HCT116 (cell line): ENCODE measurements around the gene ATP1A4. TPM values are rescaled to one million over a fixed set of nuclear protein-coding genes. Genes with fewer than 3 reads are reported as not detected.

ENCODE experiments used
- ATAC-seq: fragments of 200-7000 bp; cut with Tn5 transposase; 2 replicates; pipeline ENCODE4 v1.9.1; 2020; ENCODE audit warnings: mild to moderate bottlenecking, moderate library complexity
- BruUV-seq: library from RNA; stranded (reverse); fragments of 400-500 nt; replicated peaks from 2 replicates; lab custom pipeline; 2021; lab: Mats Ljungman, UMichigan
- CTCF ChIA-PET: fragments of 300-600 bp; sonication (Branson Sonifier 250); formaldehyde crosslinking; loops from one replicate; lab custom pipeline; 2021; ENCODE audit warnings: antibody characterized with exemption; lab: Charles Lee
- POLR2A ChIA-PET: fragments of 300-600, 350-600 bp; sonication (Branson Sonifier 250); formaldehyde crosslinking; loops from one replicate; lab custom pipeline; 2021; ENCODE audit warnings: antibody characterized with exemption; lab: Charles Lee
- RAD21 ChIA-PET, 2 experiments: fragments of 300-600 bp; sonication (Branson Sonifier 250); formaldehyde crosslinking; loops; one replicate each; lab custom pipeline; 2023; ENCODE audit warnings: low total read pairs in 2 of 2; ENCODE audit not compliant: uncharacterized antibody in 2 of 2, unreplicated experiment in 2 of 2, low non-redundant PET in 1 of 2; lab: Charles Lee
- DNase-seq: peaks from one replicate; pipeline ENCODE4 v3.0.0-alpha.2; 2010; ENCODE audit warnings: low read depth, low spot score
- H2AFZ ChIP-seq: fragments of 200-600 bp; shearing (Covaris generic), sonication (generic); 2 replicates; pipeline ENCODE4 v1.6.1; 2017; ENCODE audit warnings: low read depth, mixed run types, mixed read lengths, antibody characterized with exemption, low read length; ENCODE audit not compliant: poor library complexity, severe bottlenecking
- H3K27ac ChIP-seq: 2 replicates; pipeline ENCODE4 v1.5.1; 2012; ENCODE audit warnings: low read depth, low read length
- H3K27me3 ChIP-seq: fragments of 200-600 bp; sonication (generic); 2 replicates; pipeline ENCODE4 v1.6.1; 2016; ENCODE audit warnings: mixed run types, low read length, mixed read lengths; ENCODE audit not compliant: insufficient read depth
- H3K36me3 ChIP-seq, 2 experiments: fragments of 200-500 bp in 1 of 2; fragments of 200-600 bp in 1 of 2; sonication (Bioruptor generic) in 1 of 2; sonication (generic) in 1 of 2; 2 replicates each; pipeline versions ENCODE4 v1.5.1 to v1.6.1; 2014 to 2016; ENCODE audit warnings: low read length in 2 of 2, inconsistent platforms in 1 of 2, mixed read lengths in 1 of 2, mixed run types in 1 of 2; ENCODE audit not compliant: insufficient read depth in 2 of 2, control insufficient read depth in 1 of 2
- H3K4me1 ChIP-seq, 2 experiments: fragments of 200-600 bp in 1 of 2; sonication (generic) in 1 of 2; 2 replicates each; pipeline versions ENCODE4 v1.5.1 to v1.6.1; 2012 to 2017; ENCODE audit warnings: low read length in 2 of 2, inconsistent platforms in 1 of 2, mild to moderate bottlenecking in 1 of 2, mixed read lengths in 1 of 2, mixed run types in 1 of 2, moderate library complexity in 1 of 2; ENCODE audit not compliant: insufficient read depth in 2 of 2, control insufficient read depth in 1 of 2
- H3K4me2 ChIP-seq: fragments of 200-600 bp; sonication (generic); 2 replicates; pipeline ENCODE4 v1.6.1; 2017; ENCODE audit warnings: mixed run types, low read length, mixed read lengths
- H3K4me3 ChIP-seq, 2 experiments: fragments of 200-600 bp in 1 of 2; sonication (generic) in 1 of 2; replicated peaks in 1 of 2; 2 replicates each; pipeline ENCODE4 v1.5.1; 2011 to 2016; ENCODE audit warnings: low read length in 2 of 2, control low read depth in 1 of 2, low read depth in 1 of 2, mild to moderate bottlenecking in 1 of 2, mixed read lengths in 1 of 2, mixed run types in 1 of 2
- H3K79me2 ChIP-seq: fragments of 200-600 bp; sonication (generic); 2 replicates; pipeline ENCODE4 v1.6.1; 2017; ENCODE audit warnings: mild to moderate bottlenecking, mixed run types, low read length, moderate library complexity, mixed read lengths; ENCODE audit not compliant: insufficient read depth
- H3K9ac ChIP-seq: fragments of 200-600 bp; sonication (generic); 2 replicates; pipeline ENCODE4 v1.6.1; 2016; ENCODE audit warnings: low read length, mixed read lengths
- H3K9me2 ChIP-seq: fragments of 200-600 bp; sonication (generic), shearing (Covaris generic); 2 replicates; pipeline ENCODE4 v1.6.1; 2017; ENCODE audit warnings: mixed run types, mild to moderate bottlenecking, moderate library complexity; ENCODE audit not compliant: insufficient read depth
- H3K9me3 ChIP-seq, 2 experiments: fragments of 200-500 bp in 1 of 2; fragments of 200-600 bp in 1 of 2; sonication (Bioruptor generic) in 1 of 2; sonication (generic) in 1 of 2; 2 replicates each; pipeline ENCODE4 v1.6.1; 2014 to 2017; ENCODE audit warnings: low read length in 2 of 2, mixed read lengths in 2 of 2, inconsistent platforms in 1 of 2, low read depth in 1 of 2, mild to moderate bottlenecking in 1 of 2, mixed run types in 1 of 2, moderate library complexity in 1 of 2; ENCODE audit not compliant: control insufficient read depth in 1 of 2, insufficient read depth in 1 of 2
- H4K20me1 ChIP-seq: fragments of 200-600 bp; sonication (generic), shearing (Covaris generic); 2 replicates; pipeline ENCODE4 v1.6.1; 2017; ENCODE audit warnings: mixed run types, mild to moderate bottlenecking, moderate library complexity; ENCODE audit not compliant: insufficient read depth
- EGR1 ChIP-seq: IDR thresholded peaks from 2 replicates; pipeline ENCODE4 v1.6.1; 2012; ENCODE audit warnings: low read depth
- ELF1 ChIP-seq: IDR thresholded peaks from 2 replicates; pipeline ENCODE4 v1.6.1; 2012; ENCODE audit warnings: low read depth, borderline replicate concordance
- EZH2phosphoT487 ChIP-seq: fragments of 200-600 bp; IDR thresholded peaks from 2 replicates; pipeline ENCODE4 v1.6.1; 2018; ENCODE audit warnings: antibody characterized with exemption, borderline replicate concordance
- FOSL1 ChIP-seq: IDR thresholded peaks from 2 replicates; pipeline ENCODE4 v1.6.1; 2012; ENCODE audit warnings: low read depth
- POLR2A ChIP-seq: IDR thresholded peaks from 2 replicates; pipeline ENCODE4 v1.7.0; 2011; ENCODE audit warnings: borderline replicate concordance; ENCODE audit not compliant: insufficient read depth, insufficient read length; ENCODE audit errors: extremely low read depth
- POLR2AphosphoS5 ChIP-seq: IDR thresholded peaks from 2 replicates; pipeline ENCODE4 v1.6.1; 2011; ENCODE audit warnings: mild to moderate bottlenecking, low read depth, low read length, moderate library complexity
- TCF7L2 ChIP-seq: IDR thresholded peaks from 2 replicates; pipeline ENCODE4 v1.7.0; 2011; ENCODE audit warnings: borderline replicate concordance, inconsistent platforms; ENCODE audit not compliant: insufficient read depth, insufficient read length; ENCODE audit errors: extremely low read depth
- ZFX ChIP-seq: fragments of 450-650 bp; IDR thresholded peaks from 2 replicates; pipeline ENCODE4 v1.6.1; 2017
- ZNF274 ChIP-seq: fragments of 200-500 bp; sonication (Bioruptor generic); IDR thresholded peaks from 2 replicates; pipeline ENCODE4 v1.6.1; 2014; ENCODE audit warnings: mild to moderate bottlenecking, low read depth, low read length, inconsistent platforms
- intact Hi-C: fragments of 100-400 bp; cut with micrococcal nuclease; formaldehyde crosslinking; loops from 2 replicates; pipeline ENCODE4 v1.10.0; 2022
- total RNA-seq: library from RNA; stranded (reverse); gene quantifications from one replicate; pipeline ENCODE4 v1.2.1, GENCODE V29; 2021; ENCODE audit not compliant: unreplicated experiment
- TF ChIP-seq, protein P1 (sequence below): IDR thresholded peaks from 2 replicates; pipeline ENCODE4 v1.6.1; 2011; ENCODE audit warnings: mild to moderate bottlenecking, low read length, moderate library complexity; ENCODE audit not compliant: insufficient replicate concordance; ENCODE audit errors: extremely low read depth
- TF ChIP-seq, protein P2 (sequence below): IDR thresholded peaks from 2 replicates; pipeline ENCODE4 v1.6.1; 2012
- TF ChIP-seq, protein P3 (sequence below): IDR thresholded peaks from 2 replicates; pipeline ENCODE4 v1.6.1; 2012; ENCODE audit warnings: low read depth

The ATP1A4 gene
- total RNA-seq, 1 experiment from 2014 or later, result not detected

DNA sequence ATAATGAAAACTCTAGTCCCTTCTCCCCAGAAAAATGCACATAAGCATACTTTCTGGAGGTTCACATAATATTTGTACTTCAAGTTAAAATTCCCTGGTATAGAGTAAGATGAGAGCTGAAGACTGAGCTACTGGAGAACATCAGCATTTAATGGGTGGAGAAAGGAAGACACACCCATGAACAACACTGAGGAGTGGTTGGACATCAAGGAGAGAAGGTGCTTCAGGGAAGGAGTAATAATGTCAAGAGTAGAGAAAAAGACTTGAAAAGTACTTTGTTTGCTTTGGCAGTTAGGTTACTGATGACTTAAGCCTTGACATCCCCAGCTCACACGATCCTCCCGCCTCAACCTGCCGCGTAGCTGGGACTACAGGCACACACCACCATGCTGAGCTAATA, 75.6 kb downstream of the ATP1A4 start:
- CTCF ChIA-PET, result interaction anchor here (1.2 kb wide), 1 partner anchor 25 kb away, joined by 4 read pairs; no protein-coding TSS in a partner anchor
- intact Hi-C loops, result no loop called here
- DNase-seq, result no peak

More for the DNA sequence above, 75.6 kb downstream of the ATP1A4 start:
- no peak overlapping the region for H3K27ac ChIP-seq
- H3K4me1 ChIP-seq, result no peaks in the 10 kb centered on the region
- no peaks in the 10 kb centered on the region for H3K79me2 ChIP-seq
- RAD21 ChIA-PET, result no interaction called here
- H3K4me2 ChIP-seq, result no peak overlapping the region
- no peak overlapping the region for H2AFZ ChIP-seq
- no peak for ATAC-seq
- no peaks in the 10 kb centered on the region for H3K27me3 ChIP-seq
- no peak overlapping the region for H3K4me3 ChIP-seq
- H3K36me3 ChIP-seq, result peaks cover 46 to 64% of the 10 kb centered on the region in 2 experiments; a peak in 3 of 4 replicates
- no peaks in the 10 kb centered on the region for H4K20me1 ChIP-seq
- no peak overlapping the region for H3K9ac ChIP-seq
- no TSS peak for BruUV-seq
- no peak for TF ChIP-seq ZNF274
- TF ChIP-seq POLR2AphosphoS5, result no peak
- TF ChIP-seq ELF1, result no peak
- TF ChIP-seq FOSL1, result no peak
- TF ChIP-seq, protein P1, sequence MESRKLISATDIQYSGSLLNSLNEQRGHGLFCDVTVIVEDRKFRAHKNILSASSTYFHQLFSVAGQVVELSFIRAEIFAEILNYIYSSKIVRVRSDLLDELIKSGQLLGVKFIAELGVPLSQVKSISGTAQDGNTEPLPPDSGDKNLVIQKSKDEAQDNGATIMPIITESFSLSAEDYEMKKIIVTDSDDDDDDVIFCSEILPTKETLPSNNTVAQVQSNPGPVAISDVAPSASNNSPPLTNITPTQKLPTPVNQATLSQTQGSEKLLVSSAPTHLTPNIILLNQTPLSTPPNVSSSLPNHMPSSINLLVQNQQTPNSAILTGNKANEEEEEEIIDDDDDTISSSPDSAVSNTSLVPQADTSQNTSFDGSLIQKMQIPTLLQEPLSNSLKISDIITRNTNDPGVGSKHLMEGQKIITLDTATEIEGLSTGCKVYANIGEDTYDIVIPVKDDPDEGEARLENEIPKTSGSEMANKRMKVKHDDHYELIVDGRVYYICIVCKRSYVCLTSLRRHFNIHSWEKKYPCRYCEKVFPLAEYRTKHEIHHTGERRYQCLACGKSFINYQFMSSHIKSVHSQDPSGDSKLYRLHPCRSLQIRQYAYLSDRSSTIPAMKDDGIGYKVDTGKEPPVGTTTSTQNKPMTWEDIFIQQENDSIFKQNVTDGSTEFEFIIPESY, result no peak
- no peak for TF ChIP-seq EZH2phosphoT487
- TF ChIP-seq, protein P2, sequence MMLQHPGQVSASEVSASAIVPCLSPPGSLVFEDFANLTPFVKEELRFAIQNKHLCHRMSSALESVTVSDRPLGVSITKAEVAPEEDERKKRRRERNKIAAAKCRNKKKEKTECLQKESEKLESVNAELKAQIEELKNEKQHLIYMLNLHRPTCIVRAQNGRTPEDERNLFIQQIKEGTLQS, result no peak
- TF ChIP-seq, protein P3, sequence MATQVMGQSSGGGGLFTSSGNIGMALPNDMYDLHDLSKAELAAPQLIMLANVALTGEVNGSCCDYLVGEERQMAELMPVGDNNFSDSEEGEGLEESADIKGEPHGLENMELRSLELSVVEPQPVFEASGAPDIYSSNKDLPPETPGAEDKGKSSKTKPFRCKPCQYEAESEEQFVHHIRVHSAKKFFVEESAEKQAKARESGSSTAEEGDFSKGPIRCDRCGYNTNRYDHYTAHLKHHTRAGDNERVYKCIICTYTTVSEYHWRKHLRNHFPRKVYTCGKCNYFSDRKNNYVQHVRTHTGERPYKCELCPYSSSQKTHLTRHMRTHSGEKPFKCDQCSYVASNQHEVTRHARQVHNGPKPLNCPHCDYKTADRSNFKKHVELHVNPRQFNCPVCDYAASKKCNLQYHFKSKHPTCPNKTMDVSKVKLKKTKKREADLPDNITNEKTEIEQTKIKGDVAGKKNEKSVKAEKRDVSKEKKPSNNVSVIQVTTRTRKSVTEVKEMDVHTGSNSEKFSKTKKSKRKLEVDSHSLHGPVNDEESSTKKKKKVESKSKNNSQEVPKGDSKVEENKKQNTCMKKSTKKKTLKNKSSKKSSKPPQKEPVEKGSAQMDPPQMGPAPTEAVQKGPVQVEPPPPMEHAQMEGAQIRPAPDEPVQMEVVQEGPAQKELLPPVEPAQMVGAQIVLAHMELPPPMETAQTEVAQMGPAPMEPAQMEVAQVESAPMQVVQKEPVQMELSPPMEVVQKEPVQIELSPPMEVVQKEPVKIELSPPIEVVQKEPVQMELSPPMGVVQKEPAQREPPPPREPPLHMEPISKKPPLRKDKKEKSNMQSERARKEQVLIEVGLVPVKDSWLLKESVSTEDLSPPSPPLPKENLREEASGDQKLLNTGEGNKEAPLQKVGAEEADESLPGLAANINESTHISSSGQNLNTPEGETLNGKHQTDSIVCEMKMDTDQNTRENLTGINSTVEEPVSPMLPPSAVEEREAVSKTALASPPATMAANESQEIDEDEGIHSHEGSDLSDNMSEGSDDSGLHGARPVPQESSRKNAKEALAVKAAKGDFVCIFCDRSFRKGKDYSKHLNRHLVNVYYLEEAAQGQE, result no peak
- TF ChIP-seq POLR2A, result no peak
- no peak for TF ChIP-seq EGR1
- no peak for TF ChIP-seq ZFX
- no peak for TF ChIP-seq TCF7L2
- POLR2A ChIA-PET, result no interaction called here
- H3K9me3 ChIP-seq, result no peaks in the 10 kb centered on the region
- no peaks in the 10 kb centered on the region for H3K9me2 ChIP-seq
